GM10266 (cell line): ENCODE data around the gene NEK11.

ENCODE experiments used
- DNase-seq: peaks from one replicate; pipeline ENCODE4 v3.0.0; 2012; ENCODE audit errors: extremely low spot score
- TF ChIP-seq, protein P1 (sequence below): IDR thresholded peaks from 2 replicates; pipeline ENCODE4 v1.5.1; 2012; ENCODE audit warnings: mild to moderate bottlenecking, low read depth; ENCODE audit not compliant: control insufficient read depth, insufficient read depth; ENCODE audit errors: missing control alignments

NEK11 gene

DNA sequence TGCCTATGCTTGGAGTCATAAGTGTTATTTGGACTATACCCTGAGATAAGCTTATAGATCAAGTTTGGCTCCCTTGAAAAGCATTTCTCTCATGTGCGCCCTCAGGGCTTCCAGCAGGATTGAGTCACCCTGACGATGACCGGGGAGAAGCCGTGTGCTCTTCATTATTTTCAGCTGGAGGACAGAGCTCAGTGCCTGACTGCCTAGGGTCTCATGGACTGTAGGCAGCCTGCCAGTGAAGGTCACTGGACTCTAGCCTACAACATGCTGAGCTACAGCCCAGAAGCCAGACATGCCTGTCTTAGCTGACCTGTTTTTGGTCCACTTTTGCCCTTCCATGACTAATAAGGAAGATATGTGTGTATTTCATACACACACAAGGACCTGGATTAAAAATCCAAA lies 323.3 kb downstream of the NEK11 start:
- TF ChIP-seq, protein P1, sequence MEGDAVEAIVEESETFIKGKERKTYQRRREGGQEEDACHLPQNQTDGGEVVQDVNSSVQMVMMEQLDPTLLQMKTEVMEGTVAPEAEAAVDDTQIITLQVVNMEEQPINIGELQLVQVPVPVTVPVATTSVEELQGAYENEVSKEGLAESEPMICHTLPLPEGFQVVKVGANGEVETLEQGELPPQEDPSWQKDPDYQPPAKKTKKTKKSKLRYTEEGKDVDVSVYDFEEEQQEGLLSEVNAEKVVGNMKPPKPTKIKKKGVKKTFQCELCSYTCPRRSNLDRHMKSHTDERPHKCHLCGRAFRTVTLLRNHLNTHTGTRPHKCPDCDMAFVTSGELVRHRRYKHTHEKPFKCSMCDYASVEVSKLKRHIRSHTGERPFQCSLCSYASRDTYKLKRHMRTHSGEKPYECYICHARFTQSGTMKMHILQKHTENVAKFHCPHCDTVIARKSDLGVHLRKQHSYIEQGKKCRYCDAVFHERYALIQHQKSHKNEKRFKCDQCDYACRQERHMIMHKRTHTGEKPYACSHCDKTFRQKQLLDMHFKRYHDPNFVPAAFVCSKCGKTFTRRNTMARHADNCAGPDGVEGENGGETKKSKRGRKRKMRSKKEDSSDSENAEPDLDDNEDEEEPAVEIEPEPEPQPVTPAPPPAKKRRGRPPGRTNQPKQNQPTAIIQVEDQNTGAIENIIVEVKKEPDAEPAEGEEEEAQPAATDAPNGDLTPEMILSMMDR, result no peak
- DNase-seq, result no peak

DNA sequence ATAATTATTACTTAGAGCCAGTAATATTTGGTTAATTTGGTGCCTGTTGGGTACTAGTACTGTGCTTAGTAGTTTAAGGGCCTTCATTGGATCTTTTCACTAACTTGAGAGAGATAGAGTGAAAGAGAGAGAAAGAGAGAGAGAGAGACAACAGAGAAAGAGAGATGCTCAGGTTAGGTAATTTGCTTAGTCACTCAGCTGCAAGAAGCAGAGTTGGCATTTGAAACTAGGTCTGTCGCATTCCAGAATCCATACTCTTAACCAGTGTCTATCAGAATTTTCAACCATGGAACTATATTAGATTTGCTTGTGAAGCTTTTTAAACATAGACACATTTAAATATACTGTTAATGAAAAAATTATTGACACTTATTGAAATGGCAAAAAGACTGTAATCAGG lies 323.8 kb downstream of the NEK11 start:
- TF ChIP-seq, protein P1, result no peak
- no peak for DNase-seq

DNA sequence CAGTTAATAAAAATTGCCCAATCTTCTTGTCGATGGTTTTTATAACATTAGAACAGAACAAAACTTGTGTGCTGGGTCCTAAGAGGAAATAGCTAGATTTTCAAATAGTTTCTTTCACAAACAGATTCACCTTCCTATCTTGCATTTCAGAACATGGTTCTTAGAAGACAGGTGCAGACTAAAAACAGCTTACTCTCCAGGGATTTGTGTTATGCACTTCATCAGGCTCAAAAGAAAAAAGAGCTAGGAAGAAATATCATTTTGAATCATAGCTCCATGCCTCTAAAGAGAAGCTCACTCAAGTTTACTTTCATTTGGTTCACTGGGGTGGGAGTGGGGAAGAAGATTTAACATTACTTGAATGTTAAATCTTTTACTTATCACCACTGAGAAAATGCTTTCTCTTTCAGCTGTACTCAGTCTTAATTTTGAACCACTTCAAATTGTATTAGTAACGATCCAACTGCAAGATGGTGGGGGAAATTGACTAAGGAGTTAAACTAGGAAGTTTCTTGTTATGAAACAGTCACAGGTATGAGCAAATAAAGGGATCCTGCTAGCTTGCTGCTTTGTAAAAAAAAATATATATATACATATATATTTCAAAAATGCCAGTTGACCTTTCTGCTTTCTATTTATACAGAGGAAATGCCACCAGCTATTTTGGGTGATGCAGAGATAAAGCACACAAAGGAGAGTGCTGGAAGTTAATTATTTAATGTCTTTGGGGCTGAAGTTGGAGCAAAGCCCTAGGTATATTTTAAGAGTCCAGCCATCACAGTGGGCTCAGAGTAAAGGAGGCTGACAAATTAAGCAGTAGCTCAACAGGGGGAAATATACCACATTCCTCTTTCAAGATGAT lies 326.6 kb downstream of the NEK11 start:
- TF ChIP-seq, protein P1, result no peak
- DNase-seq, result no peak

DNA sequence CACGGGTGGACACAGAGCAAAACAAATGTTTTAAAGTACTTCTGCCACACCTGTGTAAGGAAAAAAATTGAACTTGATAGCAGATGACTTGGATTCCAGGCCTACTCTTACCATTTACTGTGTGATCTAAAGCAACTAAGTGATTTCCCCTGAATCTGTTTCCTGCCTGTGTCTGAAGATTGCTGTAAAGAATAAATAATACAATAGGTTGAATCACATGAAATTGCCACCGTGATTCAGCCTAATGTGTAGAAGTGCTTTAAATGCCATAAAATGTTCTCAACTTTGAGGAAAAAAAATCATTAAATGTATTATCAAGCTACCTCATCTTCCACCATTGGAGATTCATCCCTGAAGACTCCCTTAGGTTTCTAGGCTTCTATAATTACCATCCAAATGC lies 327.3 kb downstream of the NEK11 start:
- no peak for DNase-seq
- TF ChIP-seq, protein P1, result no peak

DNA sequence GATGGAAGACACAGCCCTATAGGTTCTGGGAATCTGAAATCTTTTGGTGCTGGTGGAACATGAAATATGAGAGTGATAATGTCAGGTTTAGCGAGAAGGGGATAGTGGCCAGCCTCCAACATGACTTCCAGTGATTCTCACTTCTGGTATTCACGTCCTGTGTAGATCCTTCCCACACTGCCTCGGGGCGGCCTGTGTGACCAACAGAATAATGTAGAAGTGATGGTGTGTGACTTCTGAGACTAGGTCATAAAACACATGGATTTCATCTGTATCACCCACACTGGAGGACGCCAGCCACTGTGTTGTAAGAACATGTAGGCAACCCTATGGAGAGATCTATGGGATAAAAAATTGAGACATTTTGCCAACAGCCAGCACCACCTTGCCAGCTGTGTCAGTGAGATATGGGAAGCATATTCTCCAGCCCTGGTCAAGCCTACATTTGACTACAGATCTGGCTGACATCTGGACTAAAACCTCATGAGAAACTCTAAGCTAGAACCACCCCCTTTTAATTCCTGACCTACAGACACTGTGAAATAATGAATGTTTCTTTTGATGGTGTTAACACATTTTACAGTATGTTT lies 329.4 kb downstream of the NEK11 start:
- DNase-seq, result no peak
- TF ChIP-seq, protein P1, result no peak

DNA sequence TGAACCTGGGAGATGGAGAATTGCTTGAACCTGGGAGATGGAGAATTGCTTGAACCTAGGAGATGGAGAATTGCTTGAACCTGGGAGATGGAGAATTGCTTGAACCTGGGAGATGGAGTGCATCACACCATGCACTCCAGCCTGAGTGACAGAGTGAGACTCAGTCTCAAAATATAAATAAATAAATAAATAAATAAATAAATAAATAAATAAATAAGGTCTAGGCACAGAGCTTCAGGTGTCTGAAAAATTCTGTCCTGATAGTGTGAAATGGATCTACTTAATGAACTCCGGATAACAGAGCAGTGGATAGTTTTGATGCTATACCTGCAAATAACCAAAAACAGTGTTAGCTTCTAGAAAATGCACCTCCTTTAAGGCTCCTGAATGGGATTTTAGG lies 330.6 kb downstream of the NEK11 start:
- DNase-seq, result no peak

More for the DNA sequence above, 330.6 kb downstream of the NEK11 start:
- TF ChIP-seq, protein P1, result no peak
